LNCaP clone FGC (cell line): Measurements from ENCODE around the gene MYO18B.

Experiments
- DNase-seq: peaks from one replicate; pipeline ENCODE4 v3.0.0-alpha.2; 2011; ENCODE audit warnings: low read depth
- H3K4me3 ChIP-seq: 2 replicates; pipeline ENCODE4 v1.5.1; 2011; ENCODE audit warnings: mild to moderate bottlenecking, low read depth, low read length, control low read depth
- CTCF ChIP-seq: IDR thresholded peaks from 2 replicates; pipeline ENCODE4 v1.5.1; 2012; ENCODE audit warnings: mild to moderate bottlenecking; ENCODE audit not compliant: control insufficient read depth, insufficient read depth; ENCODE audit errors: extremely low read depth

Gene MYO18B

DNA sequence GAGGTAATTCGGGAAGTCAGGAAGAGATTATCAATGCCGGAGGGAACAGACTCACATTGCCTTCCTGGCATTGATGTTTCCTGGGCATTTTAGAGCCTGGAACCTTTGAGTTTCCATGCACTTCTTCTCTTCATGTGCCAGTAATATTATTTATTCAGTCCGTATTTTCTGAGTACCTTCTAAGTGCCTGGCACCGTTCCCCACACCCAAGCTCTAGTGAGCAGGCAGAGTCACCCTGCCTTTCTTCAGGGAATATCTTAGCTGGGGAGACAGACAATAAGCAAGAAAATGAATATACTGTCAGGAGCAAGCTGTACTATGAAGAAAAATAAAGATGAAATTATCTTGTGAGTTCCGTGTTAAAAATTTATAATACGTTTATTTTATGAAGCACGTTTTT lies 291.1 kb downstream of the MYO18B start:
- H3K4me3 ChIP-seq: no peak overlapping the region
- no peak for TF ChIP-seq CTCF
- no peak for DNase-seq

- no peak overlapping the region for H3K4me3 ChIP-seq
- TF ChIP-seq CTCF: no peak
- DNase-seq: no peak
Observed at GRCh38 chr22:26033586-26033985, 291.6 kb downstream of the MYO18B start.

- TF ChIP-seq CTCF: no peak
- no peak overlapping the region for H3K4me3 ChIP-seq
- DNase-seq: no peak
Observed at GRCh38 chr22:26035523-26035922, 293.5 kb downstream of the MYO18B start.

GRCh38 chr22:26038365-26038764 lies 296.4 kb downstream of the MYO18B start:
- DNase-seq: no peak
- H3K4me3 ChIP-seq: no peak overlapping the region
- no peak for TF ChIP-seq CTCF

GRCh38 chr22:26041931-26042330 lies 299.9 kb downstream of the MYO18B start:
- H3K4me3 ChIP-seq: no peak overlapping the region
- no peak for DNase-seq
- no peak for TF ChIP-seq CTCF

DNA sequence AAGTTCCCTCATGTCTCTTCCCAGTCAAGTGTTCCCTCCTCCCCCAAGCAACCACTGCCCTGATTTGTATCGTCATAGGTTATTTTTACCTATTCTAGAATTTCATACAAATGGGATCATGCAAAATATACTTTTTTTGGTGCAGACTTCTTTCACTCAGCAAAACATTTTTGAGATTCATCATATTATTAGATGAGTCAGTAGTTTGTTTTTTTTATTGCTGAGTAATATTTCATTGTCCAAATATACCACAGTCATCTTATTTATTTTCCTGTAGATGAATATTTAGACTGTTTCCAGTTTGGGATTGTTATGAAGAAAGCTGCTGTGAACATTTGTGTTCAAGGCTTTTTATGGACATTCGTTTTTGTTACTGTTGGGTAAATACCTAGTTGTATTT lies 301.0 kb downstream of the MYO18B start:
- no peak overlapping the region for H3K4me3 ChIP-seq
- TF ChIP-seq CTCF: no peak
- DNase-seq: no peak

DNA sequence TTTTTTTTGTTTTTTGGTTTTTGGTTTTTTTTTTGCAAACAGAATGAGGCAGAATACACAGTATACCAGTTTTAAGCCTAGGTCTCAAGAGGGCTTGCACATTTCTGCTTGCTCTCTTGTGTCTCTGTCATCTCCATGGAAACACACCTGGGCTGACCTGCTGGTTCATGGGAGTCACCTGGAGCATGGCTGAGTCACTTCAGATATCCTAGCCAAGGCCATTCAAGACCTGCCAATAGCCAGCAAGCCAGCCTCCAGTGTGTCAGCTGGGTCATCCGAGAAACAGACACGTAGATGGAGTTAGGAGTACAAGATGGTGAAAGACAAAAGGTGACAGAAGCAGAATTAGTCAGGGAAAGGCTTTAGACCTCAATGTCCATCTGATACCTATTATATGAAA lies 303.1 kb downstream of the MYO18B start:
- H3K4me3 ChIP-seq: no peak overlapping the region
- no peak for DNase-seq
- no peak for TF ChIP-seq CTCF
